ENCODE results near the gene CUL7.

CUL7 gene

DNA sequence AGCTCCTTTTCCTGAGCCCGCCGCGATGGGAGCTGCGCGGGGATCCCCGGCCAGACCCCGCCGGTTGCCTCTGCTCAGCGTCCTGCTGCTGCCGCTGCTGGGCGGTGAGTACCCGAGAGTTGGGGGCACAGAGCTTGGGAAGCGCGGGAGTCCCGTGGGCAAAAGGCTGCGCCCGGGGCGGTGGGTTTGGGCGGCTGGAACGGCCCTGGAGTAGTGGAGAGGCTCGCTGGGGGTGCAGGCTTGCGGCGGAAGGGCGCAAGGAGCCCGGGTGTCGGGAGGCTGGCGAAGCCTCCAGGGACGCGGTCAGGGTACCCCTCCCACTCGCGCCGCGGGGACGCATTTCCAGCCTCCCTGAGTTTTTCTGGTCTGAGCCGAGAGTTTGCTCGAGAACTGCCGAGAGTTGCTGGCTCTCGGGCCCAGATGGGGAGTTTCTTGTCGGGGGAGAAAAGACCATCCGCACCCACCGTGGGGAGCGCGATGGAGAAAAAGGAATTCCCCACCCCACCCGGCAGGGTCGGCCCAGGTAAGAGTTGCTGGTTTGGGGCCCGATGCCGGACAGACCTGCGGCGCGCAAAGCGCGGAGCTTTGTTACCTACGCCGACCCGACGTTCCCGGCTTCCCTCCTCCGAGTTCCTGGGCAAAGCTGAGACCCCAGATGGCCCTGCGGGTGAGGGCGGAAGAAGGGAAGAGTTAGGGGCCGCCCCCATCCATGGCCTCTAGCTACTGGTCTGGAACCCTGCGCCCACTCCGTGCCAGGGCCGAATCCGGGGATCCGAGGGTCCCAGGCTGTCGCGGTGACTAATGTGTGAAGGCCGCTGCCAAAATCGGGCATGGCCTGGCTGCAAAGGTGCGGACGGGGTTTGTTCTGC, 23.0 kb upstream of the CUL7 start:
- no peak for DNase-seq

GRCh38 chr6:43075670-43076463, 22.2 kb upstream of the CUL7 start, which contains the start of gene PTK7:
Gene PTK7, plus strand, starts transcription at chr6:43076314. Its CDS starts 175 bp downstream, at chr6:43076489.
- DNase-seq = no peak

GRCh38 chr6:43074847-43075669, 21.4 kb upstream of the CUL7 start:
- no peak for DNase-seq

DNA sequence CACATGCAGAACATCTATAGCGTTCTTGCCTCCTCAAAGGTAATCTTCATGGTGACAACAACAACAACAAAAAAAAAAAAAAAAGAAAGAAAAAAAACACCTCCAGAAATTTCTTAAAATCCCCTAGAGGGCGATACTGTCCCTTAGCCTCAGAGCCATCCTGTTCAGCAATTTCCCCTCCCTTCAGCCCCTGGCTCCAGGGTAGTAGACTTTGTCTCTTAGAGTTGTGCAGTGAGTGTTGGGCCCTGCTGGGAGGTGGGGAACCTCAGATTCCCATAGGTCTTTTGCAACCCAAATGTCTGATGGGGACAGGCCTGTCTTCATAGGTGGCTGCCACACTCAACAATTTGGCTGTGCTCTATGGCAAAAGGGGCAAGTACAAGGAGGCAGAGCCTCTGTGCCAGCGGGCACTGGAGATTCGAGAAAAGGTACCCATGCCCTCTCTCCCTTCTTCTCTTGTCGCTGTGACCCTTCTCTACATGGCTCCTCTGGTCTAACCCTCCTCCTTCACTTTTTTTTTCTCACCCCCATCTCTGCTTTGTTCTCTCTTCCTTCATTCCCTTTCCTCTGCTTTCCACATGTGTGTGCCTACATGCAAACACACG, 16.5 kb upstream of the CUL7 start:
- DNase-seq = no peak

GRCh38 chr6:43062818-43063217, 9.2 kb upstream of the CUL7 start:
- DNase-seq = no peak

GRCh38 chr6:43061861-43062260, 8.2 kb upstream of the CUL7 start:
- DNase-seq = no peak

GRCh38 chr6:43060755-43061633, 7.3 kb upstream of the CUL7 start:
- no peak for DNase-seq

- no peak for DNase-seq
These were observed 6.5 kb upstream of the CUL7 start for GRCh38 chr6:43060034-43060754.

DNA sequence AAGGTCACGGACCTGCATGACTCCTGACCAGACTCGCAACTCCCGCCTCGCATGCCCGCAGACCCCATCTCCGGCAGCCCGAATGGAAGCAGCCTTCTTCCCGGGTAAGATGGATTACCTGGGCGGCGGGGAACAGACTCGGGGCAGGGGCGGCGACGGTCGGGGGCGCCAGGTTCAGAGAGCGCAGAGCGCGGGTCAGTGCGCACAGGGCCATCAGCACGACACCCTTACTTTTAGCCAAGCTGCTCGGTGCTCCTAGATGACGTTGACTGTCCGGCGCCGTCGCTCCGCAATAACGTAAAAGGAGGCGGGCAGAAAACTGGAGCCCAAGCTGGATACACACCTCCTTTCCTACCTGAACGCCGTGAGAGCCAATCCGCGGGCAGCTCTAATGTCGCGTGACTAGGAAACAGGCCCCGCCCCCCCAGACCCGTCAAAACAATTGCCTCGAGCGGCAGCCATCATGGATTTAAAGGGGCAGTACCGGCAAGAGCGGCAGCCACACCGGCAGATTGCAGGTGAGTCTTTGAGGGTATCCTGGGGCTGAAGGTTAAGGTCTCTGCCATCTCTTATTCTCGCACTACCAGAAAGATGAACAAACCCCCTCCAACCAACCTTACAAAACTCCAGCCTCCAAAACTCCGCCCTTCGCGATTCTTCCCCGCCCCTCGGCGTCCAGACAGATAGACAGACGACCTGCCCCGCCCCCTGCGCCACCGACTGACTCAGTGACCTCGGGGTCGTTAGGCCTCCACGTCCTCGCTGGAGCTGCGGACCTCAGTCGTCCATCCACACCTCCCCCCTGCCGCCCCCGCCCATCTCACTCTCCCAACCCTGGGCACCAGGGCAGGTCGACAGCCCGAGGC, 5.8 kb upstream of the CUL7 start, which contains the start of the genes KLC4 and MRPL2:
Gene KLC4, plus strand, starts transcription at position 464 of the 866 bp plus-strand sequence. CDS start 1,705 bp downstream, outside the sequence.
Gene MRPL2, minus strand, starts transcription at position 267 of the 866 bp plus-strand sequence. Its CDS starts 53 bp downstream, at position 214.
- peak; percentile 78 for DNase-seq

GRCh38 chr6:43058531-43058930, 4.9 kb upstream of the CUL7 start:
- DNase-seq = no peak

GRCh38 chr6:43055966-43056365, 2.3 kb upstream of the CUL7 start:
- no peak for DNase-seq

DNA sequence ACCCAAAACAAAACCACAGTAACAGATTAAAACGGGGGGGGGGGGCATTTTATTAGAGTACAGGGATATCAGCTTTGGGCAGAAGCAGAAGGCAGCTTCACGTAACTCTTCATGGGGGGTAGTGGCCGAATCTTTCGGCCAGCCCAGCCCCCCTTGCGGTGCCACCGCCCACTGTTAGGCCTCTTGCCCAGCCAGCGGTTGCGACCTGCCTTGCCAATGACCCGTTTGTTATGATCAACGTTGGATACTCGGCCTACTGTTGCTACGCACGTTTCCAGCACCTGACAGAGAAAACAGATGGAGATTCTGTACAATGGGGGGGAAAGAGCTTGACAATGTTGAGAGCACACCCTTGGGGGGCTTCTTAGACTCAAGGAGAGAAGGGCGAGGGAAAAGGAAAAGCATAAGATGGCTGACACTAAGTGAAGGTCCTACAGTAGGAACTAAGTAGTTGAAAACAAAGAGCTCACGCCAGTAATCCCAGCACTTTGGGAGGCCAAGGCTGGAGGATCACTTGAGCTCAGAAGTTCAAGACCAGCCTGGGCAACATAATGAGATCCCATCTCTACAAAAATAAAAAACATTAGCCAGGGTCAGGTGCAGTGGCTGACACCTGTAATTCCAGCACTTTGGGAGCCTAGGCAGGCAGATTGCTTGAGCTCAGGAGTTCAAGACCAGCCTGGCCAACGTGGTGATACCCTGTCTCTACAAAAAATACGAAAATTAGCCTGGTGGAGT, 724 bp upstream of the CUL7 start:
- no peak for DNase-seq

- no peak for DNase-seq
These were observed 658 bp downstream of the CUL7 start for GRCh38 chr6:43052842-43053544.

DNA sequence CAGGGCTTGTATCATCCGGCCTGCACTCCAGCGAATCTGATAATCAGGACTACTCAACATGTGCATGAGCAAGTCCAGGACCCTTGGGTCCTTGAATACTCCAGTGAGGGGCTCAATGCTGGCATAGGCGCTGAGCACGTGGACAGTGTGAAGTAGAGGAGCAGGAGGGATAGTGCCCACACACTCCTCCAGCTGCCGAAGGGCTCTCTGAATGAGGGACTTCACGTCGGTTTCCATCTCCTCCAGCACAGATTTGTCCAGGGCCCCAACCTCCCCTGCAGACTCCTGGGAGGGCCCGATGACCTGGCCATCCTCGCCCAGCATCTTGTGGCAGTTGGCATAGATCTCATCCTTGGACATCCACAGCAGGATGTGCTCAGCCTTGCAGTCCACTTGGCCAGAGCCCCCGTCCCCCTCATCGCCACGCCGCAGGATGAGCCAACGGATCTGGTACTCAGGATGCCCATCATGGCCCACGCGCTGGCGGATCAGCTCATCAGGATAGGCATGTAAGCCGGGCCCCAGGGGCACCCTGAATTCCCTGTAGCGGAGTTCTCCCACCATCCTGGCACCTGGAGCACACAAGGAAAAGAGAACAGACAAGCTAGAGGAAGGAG, 1.3 kb downstream of the CUL7 start:
- DNase-seq = no peak

DNA sequence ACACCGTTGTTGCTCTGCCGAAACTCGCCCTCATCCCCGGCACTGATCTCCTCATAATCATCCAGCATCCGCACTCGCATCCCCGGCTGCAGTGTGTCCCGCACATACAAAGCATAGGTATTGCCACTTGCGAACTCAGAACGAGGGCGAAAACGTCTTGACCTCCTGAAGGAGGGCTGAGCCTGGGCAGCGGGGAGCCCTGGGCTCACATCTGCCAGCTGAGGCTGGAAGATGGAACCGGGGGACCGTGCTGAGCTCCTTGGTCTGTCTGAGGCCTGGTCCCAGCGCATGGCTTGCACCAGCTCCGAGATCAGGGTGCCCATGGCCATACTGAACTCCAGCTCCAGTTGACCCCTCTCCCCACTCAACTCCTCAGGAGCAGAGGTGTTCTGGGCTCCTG, 2.7 kb downstream of the CUL7 start:
- no peak for DNase-seq

- DNase-seq = no peak
These were observed 5.7 kb downstream of the CUL7 start for GRCh38 chr6:43047998-43048397.

DNA sequence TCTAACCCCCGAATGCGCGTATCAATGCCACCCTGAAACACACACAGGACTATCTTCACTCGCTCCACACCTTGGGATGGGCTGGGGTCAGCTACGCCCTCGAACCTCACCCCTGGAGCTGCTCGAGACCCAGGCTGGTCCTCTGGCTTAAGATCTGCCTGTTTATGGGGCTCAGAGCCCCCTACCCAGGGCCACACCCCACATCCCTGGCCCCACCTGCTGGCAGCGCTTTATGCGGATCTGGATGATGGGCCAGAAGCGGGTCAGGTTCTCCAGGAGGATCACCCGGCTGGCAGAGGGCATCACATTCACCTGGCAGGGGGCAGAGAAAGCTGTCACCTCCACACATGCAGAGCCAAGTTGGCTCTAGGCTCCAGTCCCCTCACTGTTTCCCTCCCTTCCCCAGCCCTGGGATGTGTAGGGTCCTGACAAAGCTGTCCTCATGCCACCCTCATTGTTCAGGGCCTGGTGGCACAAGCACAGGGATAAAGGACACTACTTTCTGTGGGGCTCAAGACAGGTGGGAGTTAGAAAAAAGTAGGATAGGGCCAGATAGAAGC, 8.2 kb downstream of the CUL7 start:
- no peak for DNase-seq
